ENCODE data around the gene SDR42E1.

- TF ChIP-seq CTCF (conservative IDR thresholded peaks at IDR 0.05) (no peak), ZFX (IDR thresholded peaks at IDR 0.05) (no peak)
These were observed 6.7 kb downstream of the SDR42E1 start for GRCh38 chr16:82004601-82005000.
